ENCODE measurements around the gene DBF4. TPM values are rescaled to one million over a fixed set of nuclear protein-coding genes. Genes with fewer than 3 reads are reported as not detected.

The DBF4 gene, protein sequence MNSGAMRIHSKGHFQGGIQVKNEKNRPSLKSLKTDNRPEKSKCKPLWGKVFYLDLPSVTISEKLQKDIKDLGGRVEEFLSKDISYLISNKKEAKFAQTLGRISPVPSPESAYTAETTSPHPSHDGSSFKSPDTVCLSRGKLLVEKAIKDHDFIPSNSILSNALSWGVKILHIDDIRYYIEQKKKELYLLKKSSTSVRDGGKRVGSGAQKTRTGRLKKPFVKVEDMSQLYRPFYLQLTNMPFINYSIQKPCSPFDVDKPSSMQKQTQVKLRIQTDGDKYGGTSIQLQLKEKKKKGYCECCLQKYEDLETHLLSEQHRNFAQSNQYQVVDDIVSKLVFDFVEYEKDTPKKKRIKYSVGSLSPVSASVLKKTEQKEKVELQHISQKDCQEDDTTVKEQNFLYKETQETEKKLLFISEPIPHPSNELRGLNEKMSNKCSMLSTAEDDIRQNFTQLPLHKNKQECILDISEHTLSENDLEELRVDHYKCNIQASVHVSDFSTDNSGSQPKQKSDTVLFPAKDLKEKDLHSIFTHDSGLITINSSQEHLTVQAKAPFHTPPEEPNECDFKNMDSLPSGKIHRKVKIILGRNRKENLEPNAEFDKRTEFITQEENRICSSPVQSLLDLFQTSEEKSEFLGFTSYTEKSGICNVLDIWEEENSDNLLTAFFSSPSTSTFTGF
- 25.9 to 33.5 TPM (median 30.6 TPM) in 5 replicates for total RNA-seq (2022; extraction: Qiagen RNA extraction)

DNA sequence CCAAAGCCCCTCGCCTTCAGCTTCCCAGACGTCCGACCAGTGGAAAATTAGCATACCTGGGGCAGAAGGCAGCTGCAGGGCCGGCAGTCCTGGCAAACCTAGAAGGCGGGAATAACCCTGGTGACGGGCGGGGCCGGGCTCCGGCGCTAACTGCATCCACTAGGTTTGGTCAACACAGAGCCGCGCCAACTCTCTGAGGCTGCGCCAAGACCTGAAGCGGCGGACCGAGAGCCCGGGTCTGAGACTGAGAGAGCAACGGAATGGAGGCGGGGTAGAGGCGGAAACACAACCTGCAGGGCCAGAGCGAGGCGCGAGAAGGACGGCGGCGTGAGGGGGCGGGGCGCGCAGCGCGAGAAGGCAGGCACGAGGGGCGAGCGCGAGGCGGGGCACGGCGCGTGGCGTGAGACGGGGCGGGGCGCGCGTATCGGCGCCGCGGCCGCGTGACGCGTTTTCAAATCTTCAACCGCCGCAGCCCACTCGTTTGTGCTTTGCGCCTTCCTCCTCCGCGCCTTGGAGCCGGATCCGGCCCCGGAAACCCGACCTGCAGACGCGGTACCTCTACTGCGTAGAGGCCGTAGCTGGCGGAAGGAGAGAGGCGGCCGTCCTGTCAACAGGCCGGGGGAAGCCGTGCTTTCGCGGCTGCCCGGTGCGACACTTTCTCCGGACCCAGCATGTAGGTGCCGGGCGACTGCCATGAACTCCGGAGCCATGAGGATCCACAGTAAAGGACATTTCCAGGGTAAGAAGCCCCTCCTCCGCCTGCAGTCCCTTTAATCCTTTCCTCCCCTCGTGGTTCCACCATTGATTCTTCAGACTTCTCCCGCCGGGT is at the start of gene DBF4, which contains the start of gene SLC25A40:
Gene DBF4, plus strand, starts transcription at position 454 of the 829 bp plus-strand sequence. Its CDS starts 240 bp downstream, at position 694.
Gene SLC25A40, minus strand, starts transcription at position 321 of the 829 bp plus-strand sequence. CDS start 17,633 bp downstream, outside the sequence.

DNA sequence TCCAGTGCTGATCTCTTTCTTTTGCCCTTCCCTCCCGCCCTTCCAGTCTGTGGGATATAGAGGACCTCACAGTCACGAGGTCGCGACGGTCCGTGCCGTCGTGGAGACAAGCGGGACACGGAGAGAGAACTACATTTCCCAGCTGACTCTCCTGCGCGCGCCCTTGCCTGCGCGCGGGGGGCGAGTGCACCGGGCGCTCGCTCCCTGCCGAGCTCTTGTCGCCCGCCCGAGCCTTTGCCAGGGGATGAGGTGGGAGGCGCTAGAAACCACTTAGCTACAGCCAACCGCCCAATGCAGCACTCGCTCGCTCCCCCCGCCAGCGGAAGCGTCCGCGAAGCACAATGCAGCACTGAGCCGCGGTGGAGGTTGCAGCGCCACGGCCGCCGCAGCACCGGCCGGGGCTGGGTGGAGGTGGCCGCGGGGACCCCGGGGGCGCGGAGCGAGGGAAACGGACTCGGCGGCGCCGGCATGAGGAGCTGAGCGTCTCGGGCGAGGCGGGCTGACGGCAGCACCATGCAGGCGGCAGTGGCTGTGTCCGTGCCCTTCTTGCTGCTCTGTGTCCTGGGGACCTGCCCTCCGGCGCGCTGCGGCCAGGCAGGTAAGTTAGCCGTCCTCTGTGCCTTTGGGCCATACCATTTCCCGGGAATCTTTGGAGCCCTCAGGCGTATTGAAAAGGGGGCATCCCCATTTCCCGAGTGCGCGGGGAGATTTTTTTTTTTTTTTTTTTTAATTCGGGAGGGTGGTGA is 57.8 kb downstream of the DBF4 start, which contains the start of gene ADAM22:
Gene ADAM22, plus strand, starts transcription at position 299 of the 746 bp plus-strand sequence. Its CDS starts 215 bp downstream, at position 514.

Other genes with a start within 250 kb of the DBF4 start
- not detected in 5 replicates for gene RUNDC3B, start 248.1 kb upstream of the DBF4 start, total RNA-seq (2022; extraction: Qiagen RNA extraction)
- 4.4 to 8.5 TPM (median 7.3 TPM) in 5 replicates for gene SLC25A40, start 133 bp upstream of the DBF4 start, total RNA-seq (2022; extraction: Qiagen RNA extraction)
- gene ADAM22, start 57.8 kb downstream of the DBF4 start, total RNA-seq (2022; extraction: Qiagen RNA extraction), result 0.17 to 0.47 TPM (median 0.32 TPM) in 5 replicates

Data from A549 treated with dexamethasone at 1 μM for 4 hours (cell line).